NCI-H226 (cell line): Measurements from ENCODE around the gene SEPTIN11.
A peak's percentile ranks its signal among the peaks of the same experiment; 100 is the strongest.
"Not testable (repeated sequence)": the region's sequence is repeated elsewhere in the genome, so short reads cannot be mapped to it uniquely, and the experiment has no call there.

Source experiments
- DNase-seq: peaks from one replicate; pipeline ENCODE4 v3.0.0-alpha.2; 2015

SEPTIN11 gene

GRCh38 chr4:76952656-76953582 lies 3.4 kb downstream of the SEPTIN11 start:
- DNase-seq, result no peak

GRCh38 chr4:76953956-76954355 lies 4.4 kb downstream of the SEPTIN11 start:
- no peak for DNase-seq

GRCh38 chr4:76954489-76954888 lies 4.9 kb downstream of the SEPTIN11 start:
- no peak for DNase-seq

GRCh38 chr4:76955182-76955581 lies 5.6 kb downstream of the SEPTIN11 start:
- DNase-seq, result peak; percentile 75

- no peak for DNase-seq
These were observed 7.6 kb downstream of the SEPTIN11 start for GRCh38 chr4:76957004-76957738.

- no peak for DNase-seq
These were observed 9.3 kb downstream of the SEPTIN11 start for GRCh38 chr4:76958891-76959290.

GRCh38 chr4:76960014-76960413 lies 10.5 kb downstream of the SEPTIN11 start:
- DNase-seq, result no peak

- DNase-seq, result no peak
These were observed 13.0 kb downstream of the SEPTIN11 start for GRCh38 chr4:76962406-76963130.

GRCh38 chr4:76963131-76963750 lies 13.7 kb downstream of the SEPTIN11 start:
- DNase-seq, result no peak

GRCh38 chr4:76963927-76964326 lies 14.4 kb downstream of the SEPTIN11 start:
- DNase-seq, result not testable (repeated sequence)

GRCh38 chr4:76964769-76965168 lies 15.2 kb downstream of the SEPTIN11 start:
- no peak for DNase-seq

- no peak for DNase-seq
These were observed 16.5 kb downstream of the SEPTIN11 start for GRCh38 chr4:76965866-76966579.

GRCh38 chr4:76968937-76969336 lies 19.4 kb downstream of the SEPTIN11 start:
- DNase-seq, result no peak

- DNase-seq, result no peak
These were observed 19.9 kb downstream of the SEPTIN11 start for GRCh38 chr4:76969495-76969894.

- no peak for DNase-seq
These were observed 20.5 kb downstream of the SEPTIN11 start for GRCh38 chr4:76969941-76970529.

GRCh38 chr4:76972306-76972705 lies 22.8 kb downstream of the SEPTIN11 start:
- no peak for DNase-seq

- no peak for DNase-seq
These were observed 24.6 kb downstream of the SEPTIN11 start for GRCh38 chr4:76974150-76974549.

- DNase-seq, result no peak
These were observed 27.6 kb downstream of the SEPTIN11 start for GRCh38 chr4:76977113-76977512.

GRCh38 chr4:76977736-76978350 lies 28.3 kb downstream of the SEPTIN11 start:
- DNase-seq, result peak; percentile 34

- no peak for DNase-seq
These were observed 29.7 kb downstream of the SEPTIN11 start for GRCh38 chr4:76979236-76979635.

- no peak for DNase-seq
These were observed 30.7 kb downstream of the SEPTIN11 start for GRCh38 chr4:76980261-76980660.
